SIG-M5 (cell line): ENCODE results near the gene SPTBN1.

Experiments used
- DNase-seq: peaks from one replicate; lab custom pipeline; 2025; lab: John Stamatoyannopoulos, UW

Gene SPTBN1

DNA sequence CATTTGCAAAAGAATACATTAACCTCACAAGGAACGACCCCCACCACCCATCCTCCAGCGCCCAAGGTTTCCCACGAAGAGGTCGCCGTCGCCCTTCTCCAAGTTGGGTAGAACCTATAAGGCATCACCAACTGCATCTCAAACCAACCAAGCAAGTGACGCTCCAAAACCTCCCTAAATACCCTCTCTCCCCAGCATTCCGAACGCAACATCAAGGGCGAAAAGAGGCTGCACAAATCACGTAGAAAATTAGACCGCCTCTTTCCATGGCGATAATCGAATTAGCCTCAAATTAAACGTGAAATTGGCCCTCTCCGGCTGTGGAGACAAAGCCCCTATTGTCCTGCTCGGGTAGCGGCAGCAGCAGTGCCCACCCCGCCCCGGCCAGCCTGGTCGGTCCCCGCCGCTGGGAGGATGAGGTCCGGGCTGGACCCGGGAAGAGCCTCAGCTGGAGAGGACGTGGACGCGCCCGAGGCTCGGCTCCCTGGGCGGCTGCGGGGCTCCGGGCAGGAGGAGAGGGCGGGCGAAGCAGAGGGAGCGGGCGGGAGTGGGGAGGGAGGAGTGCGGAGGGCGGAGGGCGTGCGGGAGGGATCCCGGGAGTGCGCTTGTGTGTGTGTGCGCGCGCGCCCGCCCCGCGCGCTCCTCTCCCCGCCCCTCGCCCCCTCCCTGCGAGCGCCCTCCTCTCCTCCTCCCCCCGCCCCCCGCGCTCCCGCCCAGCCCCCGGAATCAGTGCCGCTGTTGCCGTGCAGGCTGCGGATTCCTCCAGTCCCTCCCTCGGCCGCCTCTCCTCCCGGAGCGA lies at the start of gene SPTBN1:
TSS of gene SPTBN1 (plus strand) at position 765 of the 799 bp plus-strand sequence. CDS start 70,092 bp downstream, outside the sequence.
- DNase-seq = no peak

DNA sequence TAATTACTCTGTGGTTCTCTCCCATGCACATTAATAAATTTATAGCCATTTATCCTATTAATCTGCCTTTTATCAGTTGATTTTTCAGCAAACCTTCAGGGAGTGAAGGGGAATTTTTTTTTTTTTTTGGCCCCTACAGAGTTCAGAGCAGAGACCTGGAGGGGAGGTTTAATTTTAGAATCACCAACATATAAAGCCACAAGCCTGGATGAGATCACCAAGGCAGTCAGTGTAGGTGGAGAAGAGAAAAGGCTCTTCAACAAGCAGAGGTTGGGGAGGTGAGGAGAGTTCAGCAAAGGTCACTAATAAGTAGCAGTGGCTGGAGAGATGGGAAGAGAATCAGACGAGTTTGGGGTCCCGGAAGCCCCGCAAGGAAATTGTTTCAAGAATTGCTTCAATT lies 48.4 kb upstream of the SPTBN1 start:
- no peak for DNase-seq

DNA sequence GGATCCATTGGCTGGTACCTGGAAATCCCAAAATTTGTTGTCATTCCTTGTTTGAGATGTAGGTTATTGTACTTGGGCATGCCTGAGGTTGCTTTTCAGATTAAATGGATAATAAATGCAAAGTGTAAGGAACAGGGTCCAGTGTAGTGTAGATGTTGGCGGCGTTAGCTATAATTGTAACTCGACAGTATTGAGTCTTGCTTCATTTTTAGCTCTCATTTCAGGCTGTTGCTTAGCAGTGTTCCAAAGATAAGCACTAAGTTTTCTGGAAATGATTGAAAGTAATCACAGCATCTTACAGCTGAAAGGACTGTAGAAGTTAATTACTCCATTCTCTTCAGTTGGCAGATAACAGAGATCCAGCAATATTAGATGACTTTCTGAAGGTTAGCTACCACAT lies 47.8 kb upstream of the SPTBN1 start:
- DNase-seq = no peak

DNA sequence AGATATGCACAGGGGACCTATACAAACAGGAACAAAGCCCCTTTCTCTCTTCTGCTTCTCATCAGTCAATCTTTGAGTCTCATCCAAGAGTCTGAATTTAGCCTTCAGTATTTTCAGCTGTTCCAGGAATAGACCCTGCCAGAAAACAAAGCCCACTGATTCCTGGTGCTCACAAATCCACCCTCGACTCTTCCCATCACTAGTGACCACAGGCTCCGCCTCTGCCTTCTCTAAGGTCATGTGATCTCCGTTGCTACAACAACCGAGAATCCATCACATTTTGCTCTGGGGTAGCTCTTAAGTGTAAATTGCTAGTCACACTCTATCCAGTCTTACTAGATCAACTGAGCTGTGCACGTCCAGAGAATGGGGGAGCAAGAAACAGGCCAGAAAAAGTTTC lies 46.4 kb upstream of the SPTBN1 start:
- DNase-seq = no peak

DNA sequence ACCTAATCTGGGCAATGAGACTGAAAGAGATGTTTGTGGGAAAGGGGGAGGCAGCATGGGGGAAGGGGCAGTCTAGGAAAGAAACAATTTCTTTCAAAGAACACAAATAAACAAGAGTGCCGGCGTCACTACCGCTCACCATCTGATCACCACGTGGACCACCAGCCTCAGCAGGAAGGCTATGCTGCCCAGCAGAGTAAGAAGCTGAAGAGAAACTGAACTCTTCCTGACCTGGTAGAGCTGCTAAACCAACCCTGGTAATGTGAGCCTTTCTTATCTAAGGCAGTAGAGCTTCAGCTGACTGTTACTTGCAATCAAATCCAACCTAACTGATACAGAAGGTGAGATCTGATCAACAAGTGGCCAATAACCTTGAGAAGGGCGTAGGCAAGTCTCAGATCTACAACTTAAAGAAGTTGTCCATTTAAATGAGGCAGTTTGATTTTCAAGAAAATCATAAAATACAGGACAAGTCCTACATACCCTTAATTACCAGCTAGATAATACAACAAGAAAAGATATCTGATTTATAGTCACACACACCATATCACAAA lies 44.2 kb upstream of the SPTBN1 start:
- no peak for DNase-seq

DNA sequence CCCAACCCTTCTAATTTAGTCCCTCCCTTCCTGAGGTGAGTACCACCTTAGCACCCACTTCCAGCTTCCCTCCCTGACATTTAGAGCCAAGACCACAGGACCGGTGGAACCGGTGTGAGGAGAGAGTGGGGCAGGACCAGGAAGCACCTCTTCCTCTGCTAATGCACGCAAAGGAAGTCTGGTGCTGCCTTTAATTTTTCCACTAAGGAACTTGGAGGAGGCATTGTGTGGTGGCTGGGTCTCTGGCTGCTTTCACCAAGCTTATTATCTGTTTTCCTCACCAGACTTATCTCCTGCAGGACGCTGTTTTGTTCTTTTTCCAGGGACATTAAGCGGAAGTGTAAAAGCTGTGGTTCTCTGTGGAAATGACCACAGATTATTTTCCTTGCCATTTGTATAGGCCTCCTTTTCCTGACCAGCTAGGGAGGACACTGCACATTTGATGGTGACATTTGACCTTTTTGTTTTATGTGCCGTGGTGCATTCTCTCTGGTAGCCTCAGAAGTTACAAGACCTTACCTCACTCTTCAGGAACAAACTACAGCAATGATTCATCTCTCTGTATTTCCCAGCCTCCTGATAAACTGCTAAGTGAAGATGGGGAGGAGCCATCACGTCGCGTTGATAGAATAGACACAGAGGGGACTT lies 39.8 kb upstream of the SPTBN1 start:
- no peak for DNase-seq

DNA sequence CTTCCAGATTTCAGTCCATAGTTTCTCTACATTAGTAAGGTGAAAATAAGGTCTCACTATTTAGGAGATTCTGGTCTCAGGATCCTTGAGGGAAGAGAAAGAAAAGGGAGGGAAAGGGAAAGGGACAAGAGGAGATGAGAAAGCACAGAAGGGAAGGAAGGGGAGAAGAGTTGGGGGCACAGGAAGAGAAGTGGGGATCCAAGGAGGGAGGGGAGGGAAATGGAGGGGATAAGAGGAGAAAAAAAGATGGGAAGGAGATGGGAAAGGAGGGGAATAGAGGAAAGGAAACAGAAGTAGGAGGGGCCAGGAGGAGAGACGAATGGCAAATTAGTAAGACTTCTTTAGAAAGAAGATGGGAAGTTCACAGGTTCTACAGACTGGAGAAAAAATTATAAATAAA lies 39.2 kb upstream of the SPTBN1 start:
- no peak for DNase-seq

DNA sequence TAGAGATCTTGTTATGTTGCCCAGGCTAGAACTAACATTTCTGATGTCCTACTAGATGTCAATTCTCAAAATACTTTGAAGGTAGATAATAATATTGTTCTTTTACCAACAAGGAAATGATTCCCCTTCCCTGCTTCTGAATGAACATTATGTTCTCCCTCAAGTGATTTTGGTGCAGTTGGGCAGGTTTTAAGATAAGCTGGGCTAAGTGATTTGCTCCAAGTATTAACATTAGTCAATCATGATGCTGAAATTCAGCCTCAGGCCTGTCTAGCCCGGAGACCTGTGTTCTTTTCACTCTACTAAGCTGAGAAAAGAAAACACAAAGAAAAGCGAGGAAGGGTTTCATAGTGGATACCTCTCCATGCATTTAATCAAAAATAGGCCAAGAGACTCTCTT lies 38.5 kb upstream of the SPTBN1 start:
- no peak for DNase-seq

DNA sequence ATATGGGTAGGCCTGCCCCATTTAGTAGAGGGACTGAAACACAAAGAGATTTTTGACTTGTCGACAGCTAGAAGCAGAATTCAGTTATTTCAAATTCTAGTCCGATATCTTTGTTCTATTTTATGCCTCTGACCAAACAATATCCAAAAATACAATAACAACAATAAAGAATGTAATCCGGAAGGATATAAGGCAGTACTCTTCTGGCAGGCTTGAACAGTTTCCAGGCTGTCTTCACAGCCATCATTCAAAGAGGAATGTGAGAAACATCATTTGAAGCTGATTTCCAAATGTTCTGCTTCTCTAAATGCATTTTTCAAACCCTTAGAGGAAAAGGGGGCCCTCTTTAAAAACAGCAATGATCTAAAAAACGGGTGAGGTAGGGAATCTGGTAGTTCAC lies 36.7 kb upstream of the SPTBN1 start:
- DNase-seq = no peak

DNA sequence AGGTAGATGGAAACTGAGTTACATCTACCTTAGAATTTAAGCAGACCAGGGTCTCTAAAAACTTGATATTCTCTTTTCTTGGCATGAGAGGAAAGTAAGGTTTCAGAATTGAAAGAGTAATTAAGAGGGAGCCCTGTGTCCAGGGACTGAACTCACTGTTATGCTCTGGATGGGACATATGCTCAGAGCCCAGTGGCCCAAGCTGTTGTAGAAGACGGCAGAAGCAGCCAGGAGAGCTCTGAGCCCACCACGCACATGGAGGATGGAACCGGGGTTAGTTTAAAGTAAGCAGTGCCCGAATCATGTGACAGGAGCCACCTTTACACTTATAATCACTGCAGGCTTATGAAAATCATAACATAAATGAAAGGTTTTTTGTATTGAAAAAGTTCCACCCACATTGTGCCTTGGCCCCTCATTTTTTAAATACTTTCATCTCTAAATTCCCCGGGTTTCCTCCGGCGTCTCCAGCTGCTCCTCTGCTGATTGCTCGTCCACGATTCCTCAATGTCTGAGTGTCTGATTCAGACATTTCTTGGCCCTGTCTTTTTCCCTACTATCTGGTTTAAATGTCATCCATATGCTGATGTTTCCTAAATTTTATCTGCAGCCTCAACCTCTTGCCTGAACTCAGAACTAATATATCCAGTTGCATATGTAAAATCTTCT lies 36.1 kb upstream of the SPTBN1 start:
- no peak for DNase-seq

DNA sequence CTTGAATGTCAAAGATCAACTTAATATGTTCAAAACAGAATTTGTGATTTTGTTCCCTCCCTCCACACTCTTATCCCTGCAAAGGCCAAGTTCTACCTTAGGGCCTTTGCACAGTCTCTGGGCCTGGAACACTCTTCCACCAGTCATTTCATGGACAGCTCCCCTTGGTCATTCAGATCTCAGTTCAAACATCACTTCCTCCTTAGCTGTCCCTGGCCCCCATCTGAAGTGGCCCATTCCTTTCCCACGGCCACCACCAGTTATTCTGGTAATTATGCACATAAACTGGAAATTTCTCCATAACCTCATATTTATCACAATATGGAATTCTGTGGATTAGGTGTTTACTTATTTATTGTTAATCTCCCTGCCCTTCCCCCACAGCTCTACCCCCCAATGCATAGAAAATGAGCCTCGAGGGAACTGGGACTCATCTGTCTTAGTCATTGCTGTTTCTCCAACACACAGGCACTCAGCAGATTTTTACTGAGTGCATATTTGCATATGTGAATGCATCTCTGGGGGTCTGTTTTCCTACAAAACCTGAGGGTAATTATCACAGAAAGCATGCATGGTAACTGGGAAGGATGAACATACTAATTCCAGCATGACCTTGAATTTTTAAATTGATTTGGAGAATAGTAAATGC lies 35.5 kb upstream of the SPTBN1 start:
- DNase-seq = no peak

DNA sequence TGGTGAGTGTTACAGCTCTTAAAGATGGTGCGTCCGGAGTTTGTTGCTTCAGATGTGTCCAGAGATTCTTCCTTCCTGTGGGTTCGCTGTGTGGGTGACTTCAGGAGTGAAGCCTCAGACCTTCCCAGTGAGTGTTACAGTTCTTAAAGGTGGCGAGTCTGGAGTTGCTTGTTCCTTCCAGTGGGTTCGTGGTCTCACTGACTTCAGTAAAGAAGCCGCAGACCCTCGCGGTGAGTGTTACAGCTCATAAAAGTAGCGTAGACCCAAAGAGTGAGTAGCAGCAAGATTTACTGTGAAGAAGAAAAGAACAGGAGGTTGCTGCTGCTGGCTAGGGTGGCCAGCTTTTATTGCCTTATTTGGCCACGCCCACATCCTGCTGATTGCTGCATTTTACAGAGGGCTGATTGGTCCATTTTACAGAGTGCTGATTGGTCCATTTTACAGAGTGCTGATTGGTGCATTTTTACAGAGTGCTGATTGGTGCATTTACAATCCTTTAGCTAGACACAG lies 34.0 kb upstream of the SPTBN1 start:
- no peak for DNase-seq

DNA sequence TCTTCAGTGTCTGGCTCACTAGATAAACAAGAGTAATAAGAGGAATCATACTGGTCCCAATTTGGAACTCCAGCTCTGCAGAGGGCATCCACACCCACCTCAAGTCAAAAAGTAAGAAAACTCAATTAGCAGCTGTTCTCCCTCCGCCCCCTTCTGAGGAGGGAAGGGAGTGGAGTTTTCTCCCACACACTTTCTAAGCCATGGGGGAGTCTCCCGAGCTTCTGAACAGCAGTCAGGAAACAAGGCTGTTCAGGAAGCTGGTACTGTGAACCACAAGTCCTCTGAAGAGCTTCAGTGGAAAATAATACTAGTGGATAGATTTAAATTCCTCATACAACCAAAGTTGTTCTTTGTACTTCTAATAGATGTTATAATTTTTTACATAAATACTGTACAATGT lies 32.9 kb upstream of the SPTBN1 start:
- no peak for DNase-seq

DNA sequence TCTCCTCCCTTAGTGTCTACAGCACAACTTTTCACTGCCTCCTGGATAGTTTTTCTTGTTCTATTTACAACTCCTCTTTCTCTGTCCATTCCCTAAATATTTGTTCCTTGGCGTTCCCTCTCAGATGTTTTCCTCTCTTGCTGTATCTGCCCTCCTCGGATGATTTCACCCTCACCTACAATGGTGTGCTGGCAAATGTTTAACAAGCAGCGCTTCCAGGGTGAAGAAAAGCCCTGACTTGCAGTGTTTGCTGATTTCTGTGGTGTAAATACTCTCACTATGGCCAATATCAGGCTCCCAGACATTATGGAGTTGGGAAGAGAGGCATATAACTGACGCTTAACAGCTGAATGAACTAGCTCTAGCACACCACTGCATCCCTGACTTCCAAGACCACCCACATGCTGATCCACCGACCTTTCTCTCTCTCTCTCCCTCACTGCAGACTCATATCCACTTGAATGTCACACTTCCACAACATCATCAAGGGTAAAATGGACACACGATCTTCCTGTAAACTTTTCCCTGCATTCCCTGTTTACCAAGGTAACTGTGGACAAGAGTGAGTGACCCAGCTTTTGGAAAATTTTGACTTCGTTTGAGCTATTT lies 31.5 kb upstream of the SPTBN1 start:
- DNase-seq = no peak

DNA sequence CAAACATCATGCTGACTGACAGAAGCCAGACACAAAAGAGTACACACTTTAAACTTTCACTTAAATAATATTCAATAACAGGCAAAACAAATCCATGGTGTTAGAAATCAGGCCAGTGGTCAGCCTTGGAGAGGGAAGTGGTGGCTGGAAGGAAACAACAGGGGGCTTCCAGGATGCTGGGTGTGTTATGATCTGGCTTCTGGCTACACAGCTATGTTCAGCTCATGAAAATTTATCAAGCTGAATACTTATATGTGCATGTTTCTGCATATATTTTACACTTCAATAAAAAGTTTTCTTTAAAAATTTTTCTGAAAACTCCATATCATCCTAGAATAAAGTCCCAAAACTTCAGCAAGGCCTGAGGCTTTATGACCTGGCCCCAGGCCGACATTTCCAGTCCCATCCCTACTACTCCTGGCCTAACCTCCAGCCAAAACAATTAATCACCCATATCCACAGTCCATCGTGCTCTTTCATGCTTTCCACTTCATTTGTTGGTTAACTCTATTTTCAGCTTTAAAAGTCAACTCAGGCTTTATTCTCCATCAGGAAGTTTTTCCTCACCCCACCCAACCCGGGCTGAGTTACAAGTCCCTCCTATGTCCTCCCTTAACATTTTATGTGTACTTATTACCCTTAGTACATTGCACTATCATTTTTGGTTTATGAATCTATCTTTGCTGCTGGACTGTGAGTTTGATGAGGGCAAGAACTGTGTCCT lies 27.9 kb upstream of the SPTBN1 start:
- no peak for DNase-seq

DNA sequence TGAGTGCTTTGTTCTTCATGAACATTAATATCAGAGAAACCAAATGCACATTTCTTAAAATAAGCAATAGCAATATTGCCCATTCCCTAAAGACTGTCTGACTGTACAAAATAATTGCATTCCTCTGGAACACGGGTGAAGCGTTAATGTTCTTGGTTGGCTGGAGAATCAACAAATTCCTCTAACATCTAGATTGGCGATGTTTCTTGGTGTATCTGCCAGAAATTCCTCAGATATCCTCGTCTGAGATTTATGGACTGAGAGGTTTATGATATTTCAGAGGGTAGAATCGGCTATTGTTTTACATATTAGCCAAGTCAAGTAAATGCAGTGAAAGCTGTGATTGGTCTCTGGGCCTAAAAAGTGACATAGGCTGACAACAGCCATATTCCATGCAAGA lies 27.1 kb upstream of the SPTBN1 start:
- no peak for DNase-seq

DNA sequence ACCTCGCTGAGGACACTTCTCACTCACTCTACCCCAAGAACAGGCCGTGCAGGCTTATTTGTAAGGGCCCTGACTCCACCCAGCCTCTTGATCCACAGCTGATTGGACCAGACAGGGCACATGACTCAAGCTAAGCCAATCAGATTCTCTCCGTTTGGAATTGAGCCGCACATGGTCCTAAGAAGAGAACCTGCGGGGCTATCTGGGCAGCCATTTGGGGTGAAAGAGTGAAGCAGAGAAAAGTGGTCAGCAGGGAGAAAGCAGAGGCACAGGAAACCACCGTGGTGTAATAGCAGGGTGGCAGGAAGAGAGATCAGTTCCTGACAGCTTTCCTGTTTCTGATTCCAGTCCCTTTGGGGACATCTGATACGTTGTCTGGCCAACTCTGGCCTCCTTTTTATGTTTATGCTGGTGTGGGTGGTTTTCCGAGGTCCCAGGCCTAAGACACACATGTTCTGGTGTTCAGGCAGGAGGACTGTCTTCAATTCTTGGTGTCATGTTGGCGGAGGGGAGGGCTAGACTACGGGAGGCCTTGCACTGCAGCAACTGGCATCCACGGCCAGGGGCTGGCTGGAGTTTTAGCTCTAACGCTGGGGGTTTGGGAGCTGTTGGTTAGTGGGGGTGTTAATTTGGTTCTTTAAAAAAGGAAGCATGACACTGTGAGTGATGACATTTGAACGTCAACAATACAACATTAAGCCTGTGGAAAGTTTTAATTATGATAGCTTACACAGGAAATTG lies 26.1 kb upstream of the SPTBN1 start:
- no peak for DNase-seq

DNA sequence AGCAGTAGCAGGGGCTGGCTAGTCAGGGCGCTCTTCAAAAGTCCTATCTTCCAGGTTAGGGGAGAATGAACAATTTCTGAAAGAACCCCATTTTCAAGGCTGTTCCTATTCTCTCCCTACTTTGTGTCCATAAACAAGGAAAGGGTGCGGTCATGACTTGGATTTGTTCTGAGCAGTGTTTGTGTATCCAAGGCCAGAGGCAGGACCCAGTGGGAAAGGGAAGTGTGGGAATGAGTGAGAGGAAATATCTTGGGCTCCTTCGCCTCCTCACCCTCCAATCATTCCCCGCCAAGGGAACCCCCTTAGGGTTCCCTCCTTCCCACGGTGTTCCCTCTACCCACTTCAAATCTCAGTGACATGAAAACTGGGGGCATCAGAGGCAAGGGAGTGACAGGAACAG lies 25.5 kb upstream of the SPTBN1 start:
- DNase-seq = no peak

DNA sequence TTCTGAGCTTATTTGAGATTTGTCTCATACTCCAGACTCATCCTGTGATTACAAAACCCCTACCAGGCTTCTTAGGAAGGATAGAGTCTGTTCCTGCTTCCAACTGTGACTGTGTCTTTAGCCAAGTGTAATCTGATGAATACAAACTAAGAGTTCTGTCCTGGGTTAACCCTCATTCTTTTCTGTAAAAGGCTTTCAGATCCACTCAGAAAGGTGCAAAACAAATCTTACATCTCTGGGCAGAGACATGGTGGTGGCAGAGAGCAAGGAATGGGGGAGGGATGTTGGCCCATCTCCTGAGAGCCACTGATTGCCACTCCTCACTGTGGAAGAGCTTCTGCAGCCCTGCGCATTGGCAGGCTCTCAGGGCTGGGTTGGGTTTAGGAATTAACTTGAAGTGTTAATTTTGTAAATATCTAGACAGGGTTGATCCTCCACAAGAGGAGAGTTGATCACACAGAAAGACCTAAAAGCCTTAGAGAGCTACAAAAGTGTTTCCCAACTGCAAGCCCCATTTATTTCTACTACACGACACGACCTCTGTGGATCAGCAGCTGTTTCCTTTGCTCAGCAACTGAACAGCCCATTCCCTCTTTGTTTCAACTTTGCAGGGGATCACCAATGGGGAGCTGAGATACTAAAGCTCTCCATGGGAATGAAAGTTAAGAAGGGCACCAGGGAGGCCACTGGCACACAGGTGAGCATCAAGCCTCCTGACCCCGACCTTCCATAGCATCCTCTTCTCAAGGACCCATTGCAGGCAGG lies 23.7 kb upstream of the SPTBN1 start:
- DNase-seq = no peak

DNA sequence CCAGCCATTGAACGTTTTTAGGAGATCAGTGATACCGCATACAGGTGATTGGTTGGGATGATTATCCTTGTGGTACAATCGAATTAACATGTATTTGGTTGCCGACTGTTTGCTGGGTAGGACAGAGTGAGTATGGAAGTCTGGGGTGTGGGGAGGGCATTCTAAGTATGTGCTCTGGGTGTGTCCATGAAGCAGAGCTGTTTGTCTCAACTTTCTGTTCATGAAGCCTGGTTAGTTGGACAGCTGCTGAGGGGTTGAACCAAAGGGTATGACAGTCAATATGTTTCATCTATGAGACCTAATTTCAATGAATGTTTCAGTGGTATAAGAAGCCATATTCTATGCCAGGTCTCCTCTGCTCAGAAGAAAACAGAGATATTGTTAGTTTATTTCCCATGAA lies 21.9 kb upstream of the SPTBN1 start:
- no peak for DNase-seq
